ENCODE measurements around the gene PHLDB1.

DNA sequence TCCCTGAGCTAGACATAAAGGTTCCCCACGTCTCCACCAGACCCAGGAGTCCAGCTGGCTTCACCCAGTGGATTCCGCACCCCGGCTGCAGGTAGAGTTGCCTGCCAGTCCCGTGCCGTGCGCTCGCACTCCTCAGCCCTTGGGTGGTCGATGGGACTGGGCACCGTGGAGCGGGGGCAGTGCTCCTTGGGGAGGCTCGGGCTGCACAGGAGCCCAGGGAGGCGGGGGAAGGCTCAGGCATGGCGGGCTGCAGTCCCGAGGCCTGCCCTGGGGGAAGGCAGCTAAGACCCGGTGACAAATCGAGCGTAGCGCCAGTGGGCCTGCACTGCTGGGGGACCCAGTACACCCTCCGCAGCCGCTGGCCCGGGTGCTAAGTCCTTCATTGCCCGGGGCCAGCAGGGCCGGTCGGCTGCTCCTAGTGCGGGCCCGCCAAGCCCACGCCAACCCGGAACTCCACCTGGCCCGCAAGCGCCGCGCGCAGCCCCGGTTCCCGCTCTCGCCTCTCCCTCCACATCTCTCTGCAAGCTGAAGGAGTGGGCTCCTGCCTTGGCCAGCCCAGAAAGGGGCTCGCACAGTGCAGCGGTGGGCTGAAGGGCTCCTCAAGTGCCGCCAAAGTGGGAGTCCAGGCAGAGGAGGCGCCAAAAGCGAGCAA, 81.6 kb downstream of the PHLDB1 start:
- TF ChIP-seq, protein P1, sequence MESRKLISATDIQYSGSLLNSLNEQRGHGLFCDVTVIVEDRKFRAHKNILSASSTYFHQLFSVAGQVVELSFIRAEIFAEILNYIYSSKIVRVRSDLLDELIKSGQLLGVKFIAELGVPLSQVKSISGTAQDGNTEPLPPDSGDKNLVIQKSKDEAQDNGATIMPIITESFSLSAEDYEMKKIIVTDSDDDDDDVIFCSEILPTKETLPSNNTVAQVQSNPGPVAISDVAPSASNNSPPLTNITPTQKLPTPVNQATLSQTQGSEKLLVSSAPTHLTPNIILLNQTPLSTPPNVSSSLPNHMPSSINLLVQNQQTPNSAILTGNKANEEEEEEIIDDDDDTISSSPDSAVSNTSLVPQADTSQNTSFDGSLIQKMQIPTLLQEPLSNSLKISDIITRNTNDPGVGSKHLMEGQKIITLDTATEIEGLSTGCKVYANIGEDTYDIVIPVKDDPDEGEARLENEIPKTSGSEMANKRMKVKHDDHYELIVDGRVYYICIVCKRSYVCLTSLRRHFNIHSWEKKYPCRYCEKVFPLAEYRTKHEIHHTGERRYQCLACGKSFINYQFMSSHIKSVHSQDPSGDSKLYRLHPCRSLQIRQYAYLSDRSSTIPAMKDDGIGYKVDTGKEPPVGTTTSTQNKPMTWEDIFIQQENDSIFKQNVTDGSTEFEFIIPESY (IDR thresholded peaks at IDR 0.05; ENCODE audit: borderline replicate concordance, low read depth): no peak
- no peak for TF ChIP-seq EZH2phosphoT487 (IDR thresholded peaks at IDR 0.05; ENCODE audit: borderline replicate concordance, low read depth)
- TF ChIP-seq, protein P2, sequence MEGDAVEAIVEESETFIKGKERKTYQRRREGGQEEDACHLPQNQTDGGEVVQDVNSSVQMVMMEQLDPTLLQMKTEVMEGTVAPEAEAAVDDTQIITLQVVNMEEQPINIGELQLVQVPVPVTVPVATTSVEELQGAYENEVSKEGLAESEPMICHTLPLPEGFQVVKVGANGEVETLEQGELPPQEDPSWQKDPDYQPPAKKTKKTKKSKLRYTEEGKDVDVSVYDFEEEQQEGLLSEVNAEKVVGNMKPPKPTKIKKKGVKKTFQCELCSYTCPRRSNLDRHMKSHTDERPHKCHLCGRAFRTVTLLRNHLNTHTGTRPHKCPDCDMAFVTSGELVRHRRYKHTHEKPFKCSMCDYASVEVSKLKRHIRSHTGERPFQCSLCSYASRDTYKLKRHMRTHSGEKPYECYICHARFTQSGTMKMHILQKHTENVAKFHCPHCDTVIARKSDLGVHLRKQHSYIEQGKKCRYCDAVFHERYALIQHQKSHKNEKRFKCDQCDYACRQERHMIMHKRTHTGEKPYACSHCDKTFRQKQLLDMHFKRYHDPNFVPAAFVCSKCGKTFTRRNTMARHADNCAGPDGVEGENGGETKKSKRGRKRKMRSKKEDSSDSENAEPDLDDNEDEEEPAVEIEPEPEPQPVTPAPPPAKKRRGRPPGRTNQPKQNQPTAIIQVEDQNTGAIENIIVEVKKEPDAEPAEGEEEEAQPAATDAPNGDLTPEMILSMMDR (IDR thresholded peaks at IDR 0.05): no peak

Measured in SK-N-SH (cell line).